AG04450 (cell line): ENCODE results near the gene CDK6. TPM values are rescaled to one million over a fixed set of nuclear protein-coding genes. Genes with fewer than 3 reads are reported as not detected.

Source experiments
- CTCF ChIA-PET: fragments of 300-600, 350-600 bp; formaldehyde crosslinking; extraction: SDS; loops from one replicate; lab custom pipeline; 2022; ENCODE audit warnings: antibody characterized with exemption, inconsistent platforms; lab: Charles Lee
- POLR2A ChIA-PET: fragments of 350-600 bp; formaldehyde crosslinking; extraction: SDS; loops from one replicate; lab custom pipeline; 2021; ENCODE audit warnings: antibody characterized with exemption, inconsistent platforms; lab: Yijun Ruan, JAX
- DNase-seq: peaks from one replicate; pipeline ENCODE4 v3.0.0-alpha.2; 2011; ENCODE audit warnings: low read depth, low spot score
- H3K27ac ChIP-seq: one replicate; pipeline ENCODE4 v1.5.1; 2012; ENCODE audit warnings: low read depth, low read length, control low read depth
- H3K27me3 ChIP-seq: one replicate; pipeline ENCODE4 v1.6.0; 2012; ENCODE audit warnings: low read length; ENCODE audit not compliant: control insufficient read depth, insufficient read depth
- H3K4me3 ChIP-seq: 2 replicates; pipeline ENCODE4 v1.5.1; 2011; ENCODE audit warnings: mild to moderate bottlenecking, low read depth, low read length, control low read depth
- H3K9me3 ChIP-seq: 2 replicates; pipeline ENCODE4 v1.5.1; 2012; ENCODE audit warnings: low read length; ENCODE audit not compliant: control insufficient read depth, insufficient read depth
- CTCF ChIP-seq: IDR thresholded peaks from 2 replicates; pipeline ENCODE4 v1.5.1; 2011; ENCODE audit warnings: low read depth, low read length, control low read depth, inconsistent platforms
- polyA plus RNA-seq: library from polyadenylated mRNA; depleted of rRNA; stranded (reverse); fragments of >200 nt; gene quantifications from 2 replicates; pipeline ENCODE4 v1.2.3, GENCODE V29; 2011

The CDK6 gene
- polyA plus RNA-seq, 1 experiment, result 40.6 TPM

- no peak for DNase-seq
- no peak overlapping the region for H3K4me3 ChIP-seq
- ChIA-PET CTCF (interaction anchor here (0.6 kb wide), 1 partner anchor 218 kb away, joined by 6 read pairs; no protein-coding TSS in a partner anchor), POLR2A (no interaction called here)
- H3K9me3 ChIP-seq, result no peaks in the 10 kb centered on the region
- H3K27me3 ChIP-seq, result no peaks in the 10 kb centered on the region
- H3K27ac ChIP-seq, result no peak overlapping the region
- TF ChIP-seq CTCF, result no peak
Measured at GRCh38 chr7:92615861-92616260, 220.5 kb downstream of the CDK6 start.

- Histone ChIP-seq H3K9me3 (no peaks in the 10 kb centered on the region), H3K4me3 (no peak overlapping the region), H3K27ac (peak overlapping the region; percentile 22), H3K27me3 (no peaks in the 10 kb centered on the region)
- TF ChIP-seq CTCF, result no peak
- POLR2A ChIA-PET, result interaction anchor here (0.8 kb wide), 1 partner anchor 25 kb away, joined by 3 read pairs; the partner anchor contains the start of gene FAM133B
- CTCF ChIA-PET, result no interaction called here
- no peak for DNase-seq
Measured at GRCh38 chr7:92614660-92615174, 221.7 kb downstream of the CDK6 start.

- TF ChIP-seq CTCF, result no peak
- POLR2A ChIA-PET, result interaction anchor here (1.4 to 1.6 kb wide), 2 partner anchors 85 to 221 kb away, joined by 3 to 5 read pairs; partner anchors contain the start of genes PEX1 and RBM48
- H3K9me3 ChIP-seq, result no peaks in the 10 kb centered on the region
- no peak for DNase-seq
- H3K4me3 ChIP-seq, result no peak overlapping the region
- H3K27ac ChIP-seq, result no peak overlapping the region
- no peaks in the 10 kb centered on the region for H3K27me3 ChIP-seq
- CTCF ChIA-PET, result interaction anchor here (0.5 to 2.8 kb wide), 3 partner anchors 7 to 614 kb away, joined by 3 to 13 read pairs (median 5); partner anchors contain the start of gene FAM133B
Measured at GRCh38 chr7:92613720-92614119, 222.7 kb downstream of the CDK6 start.

- H3K27ac ChIP-seq, result no peak overlapping the region
- H3K9me3 ChIP-seq, result no peaks in the 10 kb centered on the region
- ChIA-PET CTCF (interaction anchor here (1.2 to 2.8 kb wide), 2 partner anchors 8 to 23 kb away, joined by 5 to 13 read pairs; partner anchors contain the start of gene FAM133B), POLR2A (interaction anchor here (0.9 to 1.6 kb wide), 4 partner anchors 23 to 400 kb away, joined by 3 to 15 read pairs (median 4); partner anchors contain the start of genes FAM133B, PEX1 and RBM48)
- TF ChIP-seq CTCF, result no peak
- DNase-seq, result no peak
- H3K4me3 ChIP-seq, result no peak overlapping the region
- H3K27me3 ChIP-seq, result no peaks in the 10 kb centered on the region
Measured at GRCh38 chr7:92613214-92613613, 223.2 kb downstream of the CDK6 start.

- TF ChIP-seq CTCF, result no peak
- POLR2A ChIA-PET, result interaction anchor here (0.9 to 1.6 kb wide), 4 partner anchors 22 to 401 kb away, joined by 3 to 15 read pairs (median 4); partner anchors contain the start of genes FAM133B, PEX1 and RBM48
- Histone ChIP-seq H3K4me3 (no peak overlapping the region), H3K27ac (peak overlapping the region; percentile 47), H3K27me3 (no peaks in the 10 kb centered on the region), H3K9me3 (no peaks in the 10 kb centered on the region)
- DNase-seq, result peak; percentile 26
- CTCF ChIA-PET, result interaction anchor here (0.7 to 3.0 kb wide), 6 partner anchors 8 to 615 kb away, joined by 3 to 18 read pairs (median 3); partner anchors contain the start of gene FAM133B
Measured at GRCh38 chr7:92612501-92612900, 223.9 kb downstream of the CDK6 start.
